Measurements from ENCODE around the gene WDR27.

GRCh38 chr6:169558774-169559441, 142.9 kb downstream of the WDR27 start:
- no peak for TF ChIP-seq POLR2A (IDR thresholded peaks at IDR 0.05; ENCODE audit: low read depth, low read length)
- no peak for TF ChIP-seq ZNF274 (IDR thresholded peaks at IDR 0.05; ENCODE audit: insufficient read depth, insufficient read length)
- no peak for TF ChIP-seq NR2C2 (IDR thresholded peaks at IDR 0.05; ENCODE audit: borderline replicate concordance, control insufficient read depth, insufficient read length, low read depth)
- no peak for TF ChIP-seq CHD2 (IDR thresholded peaks at IDR 0.05; ENCODE audit: borderline replicate concordance, low read depth, low read length)
- no peak for TF ChIP-seq HDAC6 (IDR thresholded peaks at IDR 0.05; ENCODE audit: unreplicated experiment)
- TF ChIP-seq CTCF (IDR thresholded peaks at IDR 0.05 in 2 of 3, conservative IDR thresholded peaks at IDR 0.05 in 1 of 3; ENCODE audit: control insufficient read depth in 2 of 3, extremely low read depth in 1 of 3, insufficient read depth in 1 of 3, low read depth in 3 of 3, low read length in 3 of 3) = no peak
- no peak for TF ChIP-seq CREB1 (IDR thresholded peaks at IDR 0.05; ENCODE audit: low read depth)
- TF ChIP-seq EZH2 (IDR thresholded peaks at IDR 0.05; ENCODE audit: borderline replicate concordance, control insufficient read depth, low read depth, low read length) = no peak
- TF ChIP-seq YY1 (IDR thresholded peaks at IDR 0.05; ENCODE audit: low read depth, low read length) = no peak
- no peak for TF ChIP-seq POLR2AphosphoS5 (IDR thresholded peaks at IDR 0.05; ENCODE audit: low read length)
- no peak for TF ChIP-seq SMC3 (IDR thresholded peaks at IDR 0.05; ENCODE audit: borderline replicate concordance, low read length)
- TF ChIP-seq BCLAF1 (IDR thresholded peaks at IDR 0.05) = no peak
- TF ChIP-seq NBN (IDR thresholded peaks at IDR 0.05) = no peak
